Panc1 (cell line): ENCODE measurements around the gene COL6A2. TPM values are rescaled to one million over a fixed set of nuclear protein-coding genes. Genes with fewer than 3 reads are reported as not detected.

Source experiments
- ATAC-seq: fragments of 200-7000 bp; cut with Tn5 transposase; 2 replicates; pipeline ENCODE4 v1.9.1; 2020; ENCODE audit warnings: mild to moderate bottlenecking, moderate library complexity
- BruUV-seq: library from RNA; stranded (reverse); fragments of 400-500 nt; replicated peaks from 2 replicates; lab custom pipeline; 2021; lab: Mats Ljungman, UMichigan
- CTCF ChIA-PET: fragments of 300-600 bp; sonication (Branson Sonifier 250); formaldehyde crosslinking; loops from one replicate; lab custom pipeline; 2022; ENCODE audit warnings: antibody characterized with exemption; lab: Charles Lee
- POLR2A ChIA-PET: fragments of 300-600 bp; sonication (Branson Sonifier 250); formaldehyde crosslinking; loops from one replicate; lab custom pipeline; 2022; ENCODE audit warnings: antibody characterized with exemption; lab: Charles Lee
- DNase-seq: peaks from one replicate; pipeline ENCODE4 v3.0.0-alpha.2; 2010; ENCODE audit warnings: low read depth, low spot score
- H3K27ac ChIP-seq: 2 replicates; pipeline ENCODE4 v1.5.1; 2011; ENCODE audit warnings: mild to moderate bottlenecking, low read length, inconsistent platforms
- H3K27me3 ChIP-seq: fragments of 200-500 bp; sonication (Bioruptor generic); 2 replicates; pipeline ENCODE4 v1.6.0; 2014; ENCODE audit warnings: low read length, inconsistent platforms; ENCODE audit not compliant: control insufficient read depth, insufficient read depth
- H3K36me3 ChIP-seq: fragments of 200-500 bp; sonication (Bioruptor generic); 2 replicates; pipeline ENCODE4 v1.5.1; 2014; ENCODE audit warnings: inconsistent platforms, mild to moderate bottlenecking, low read length, moderate library complexity; ENCODE audit not compliant: control insufficient read depth, insufficient read depth
- H3K4me1 ChIP-seq: 2 replicates; pipeline ENCODE4 v1.5.1; 2011; ENCODE audit warnings: inconsistent platforms, mild to moderate bottlenecking, low read length, moderate library complexity; ENCODE audit not compliant: control insufficient read depth, insufficient read depth
- H3K4me3 ChIP-seq, 2 experiments: 2 replicates each; pipeline ENCODE4 v1.5.1; 2011 to 2012; ENCODE audit warnings: low read depth in 2 of 2, low read length in 2 of 2, mild to moderate bottlenecking in 2 of 2, inconsistent platforms in 1 of 2, moderate library complexity in 1 of 2
- H3K9me3 ChIP-seq: fragments of 200-500 bp; sonication (Bioruptor generic); 2 replicates; pipeline ENCODE4 v1.5.1; 2014; ENCODE audit warnings: low read depth, mild to moderate bottlenecking, inconsistent platforms, low read length, moderate library complexity; ENCODE audit not compliant: control insufficient read depth, insufficient read depth
- CTCF ChIP-seq: fragments of 450-650 bp; IDR thresholded peaks from 2 replicates; pipeline ENCODE4 v1.5.1; 2017; ENCODE audit warnings: mild to moderate bottlenecking
- POLR2AphosphoS5 ChIP-seq: IDR thresholded peaks from 2 replicates; pipeline ENCODE4 v1.6.1; 2012; ENCODE audit warnings: mild to moderate bottlenecking, low read depth, low read length, moderate library complexity
- REST ChIP-seq, 2 experiments: IDR thresholded peaks; 2 replicates each; pipeline ENCODE4 v1.6.1; 2011 to 2012; ENCODE audit warnings: low read depth in 2 of 2, control low read depth in 1 of 2, low read length in 1 of 2, mild to moderate bottlenecking in 1 of 2, moderate library complexity in 1 of 2; ENCODE audit not compliant: insufficient read depth in 1 of 2
- SIN3A ChIP-seq: IDR thresholded peaks from 2 replicates; pipeline ENCODE4 v1.6.1; 2012; ENCODE audit warnings: low read depth, mild to moderate bottlenecking, low read length, moderate library complexity, borderline replicate concordance; ENCODE audit not compliant: insufficient read depth
- TCF7L2 ChIP-seq: IDR thresholded peaks from 2 replicates; pipeline ENCODE4 v1.6.1; 2011; ENCODE audit warnings: mild to moderate bottlenecking, low read depth, low read length, inconsistent platforms
- in situ Hi-C: cut with HindIII; loops from 2 replicates; pipeline ENCODE4 v1.10.0; 2016; ENCODE audit warnings: low sequenced_read_pairs, low pct_unique_long_range_greater_than_20kb
- intact Hi-C: fragments of 100-400 bp; cut with micrococcal nuclease; formaldehyde crosslinking; loops from one replicate; pipeline ENCODE4 v1.10.0; 2022; ENCODE audit not compliant: unreplicated experiment
- total RNA-seq: library from RNA; stranded (reverse); gene quantifications from one replicate; pipeline ENCODE4 v1.2.1, GENCODE V29; 2021; ENCODE audit not compliant: unreplicated experiment

The COL6A2 gene
- total RNA-seq, 1 experiment from 2014 or later = 29.9 TPM

GRCh38 chr21:46092026-46092764 is 5.7 kb upstream of the COL6A2 start:
- H3K9me3 ChIP-seq = no peaks in the 10 kb centered on the region; the same call in 1 of the 2 replicates
- in situ Hi-C loops = no loop called here
- H3K4me3 ChIP-seq = no peak overlapping the region
- CTCF ChIA-PET = no interaction called here
- H3K27ac ChIP-seq = no peak overlapping the region
- no TSS peak for BruUV-seq
- H3K36me3 ChIP-seq = no peaks in the 10 kb centered on the region
- DNase-seq = no peak
- no peak for ATAC-seq
- no peaks in the 10 kb centered on the region for H3K4me1 ChIP-seq
- H3K27me3 ChIP-seq = no peaks in the 10 kb centered on the region
- intact Hi-C loops = no loop called here
- POLR2A ChIA-PET = no interaction called here
- TF ChIP-seq POLR2AphosphoS5 = no peak
- TF ChIP-seq TCF7L2 = no peak
- no peak for TF ChIP-seq CTCF
- no peak for TF ChIP-seq REST (IDR thresholded peaks at IDR 0.05; ENCODE audit: insufficient read depth in 1 of 2, low read depth in 2 of 2, low read length in 1 of 2)
- TF ChIP-seq SIN3A = no peak

GRCh38 chr21:46092811-46093667 is 4.9 kb upstream of the COL6A2 start:
- no peak for TF ChIP-seq POLR2AphosphoS5
- no peak for TF ChIP-seq CTCF
- no peak for TF ChIP-seq REST (IDR thresholded peaks at IDR 0.05; ENCODE audit: insufficient read depth in 1 of 2, low read depth in 2 of 2, low read length in 1 of 2)
- no peak for TF ChIP-seq SIN3A
- no peak for TF ChIP-seq TCF7L2
- Histone ChIP-seq H3K27ac (no peak overlapping the region), H3K9me3 (no peaks in the 10 kb centered on the region; the same call in 1 of the 2 replicates), H3K27me3 (no peaks in the 10 kb centered on the region), H3K4me3 (no peak overlapping the region), H3K36me3 (no peaks in the 10 kb centered on the region), H3K4me1 (no peaks in the 10 kb centered on the region)
- ATAC-seq (no peak), DNase-seq (no peak)
- in situ Hi-C loops = no loop called here
- intact Hi-C loops = no loop called here
- no TSS peak for BruUV-seq
- POLR2A ChIA-PET = no interaction called here
- CTCF ChIA-PET = no interaction called here
